Peyer's patch (tissue), 4 donors: ENCODE data around the gene AHCYL2. TPM values are rescaled to one million over a fixed set of nuclear protein-coding genes. Genes with fewer than 3 reads are reported as not detected.
"Not testable (repeated sequence)": the region's sequence is repeated elsewhere in the genome, so short reads cannot be mapped to it uniquely, and the experiment has no call there.

Source experiments
- DNase-seq, 3 donors: peaks; one replicate each; pipeline ENCODE4 v3.0.0-alpha.2; 2017 to 2019
- H3K27ac ChIP-seq, 4 donors: fragments of 200-600 bp; sonication (generic); one replicate each; pipeline ENCODE4 v1.5.1; 2016 to 2019
- H3K27me3 ChIP-seq, 2 donors: fragments of 200-600 bp; sonication (generic); one replicate each; pipeline ENCODE4 v1.5.1; 2019
- H3K36me3 ChIP-seq, 3 donors: fragments of 200-600 bp; sonication (generic); one replicate each; pipeline ENCODE4 v1.5.1; 2016 to 2019
- H3K4me1 ChIP-seq, 4 donors: fragments of 200-600 bp; sonication (generic); one replicate each; pipeline ENCODE4 v1.5.1; 2016 to 2019
- H3K4me3 ChIP-seq, 4 donors: fragments of 200-600 bp; sonication (generic); 1 replicate in 3 of 4; 2 replicates in 1 of 4; pipeline ENCODE4 v1.5.1; 2016 to 2019; ENCODE audit warnings: mild to moderate bottlenecking in 1 of 4
- H3K9me3 ChIP-seq, 4 donors: fragments of 200-600 bp; sonication (generic); one replicate each; pipeline ENCODE4 v1.5.1; 2016 to 2019; ENCODE audit warnings: mild to moderate bottlenecking in 1 of 4
- CTCF ChIP-seq, 6 experiments: fragments of 450-650 bp in 4 of 6; fragments of 200-600 bp in 2 of 6; sonication (generic) in 1 of 6; IDR thresholded peaks; one replicate each; pipeline ENCODE4 v1.5.1; 2017 to 2019; ENCODE audit warnings: antibody characterized with exemption in 6 of 6, mild to moderate bottlenecking in 3 of 6, moderate library complexity in 1 of 6
- POLR2A ChIP-seq, 2 donors: fragments of 450-650 bp; IDR thresholded peaks; one replicate each; pipeline ENCODE4 v1.5.1; 2017; ENCODE audit warnings: antibody characterized with exemption in 2 of 2, mild to moderate bottlenecking in 2 of 2, moderate library complexity in 2 of 2
- total RNA-seq, 4 donors: library from RNA; depleted of rRNA; stranded (reverse); fragments of >200 nt; gene quantifications; one replicate each; pipeline ENCODE4 v1.1.0, GENCODE V29; 2016

The AHCYL2 gene
- total RNA-seq, 4 donors from 2014 or later, result 37.1 to 186 (median 60.0) TPM

- H3K4me3 ChIP-seq, result no peak overlapping the region
- TF ChIP-seq CTCF (IDR thresholded peaks at IDR 0.05), result no peak
- TF ChIP-seq POLR2A (IDR thresholded peaks at IDR 0.05), result no peak
- H3K27me3 ChIP-seq, result no peaks in the 10 kb centered on the region
- no peaks in the 10 kb centered on the region for H3K4me1 ChIP-seq
- H3K27ac ChIP-seq, result no peak overlapping the region
- DNase-seq, result no peak
- H3K36me3 ChIP-seq, result peaks cover 0 to 49% (median 0%) of the 10 kb centered on the region in 3 donors
- H3K9me3 ChIP-seq, result no peaks in the 10 kb centered on the region
Observed at GRCh38 chr7:129401967-129402860, 177.4 kb downstream of the AHCYL2 start.

GRCh38 chr7:129405527-129405926 lies 180.7 kb downstream of the AHCYL2 start:
- Histone ChIP-seq H3K27ac (no peak overlapping the region), H3K9me3 (no peaks in the 10 kb centered on the region), H3K4me1 (no peaks in the 10 kb centered on the region), H3K36me3 (peaks cover 0 to 61% (median 0%) of the 10 kb centered on the region in 3 donors), H3K27me3 (no peaks in the 10 kb centered on the region), H3K4me3 (no peak overlapping the region)
- no peak for DNase-seq
- no peak for TF ChIP-seq CTCF (IDR thresholded peaks at IDR 0.05)
- TF ChIP-seq POLR2A (IDR thresholded peaks at IDR 0.05), result no peak

DNA sequence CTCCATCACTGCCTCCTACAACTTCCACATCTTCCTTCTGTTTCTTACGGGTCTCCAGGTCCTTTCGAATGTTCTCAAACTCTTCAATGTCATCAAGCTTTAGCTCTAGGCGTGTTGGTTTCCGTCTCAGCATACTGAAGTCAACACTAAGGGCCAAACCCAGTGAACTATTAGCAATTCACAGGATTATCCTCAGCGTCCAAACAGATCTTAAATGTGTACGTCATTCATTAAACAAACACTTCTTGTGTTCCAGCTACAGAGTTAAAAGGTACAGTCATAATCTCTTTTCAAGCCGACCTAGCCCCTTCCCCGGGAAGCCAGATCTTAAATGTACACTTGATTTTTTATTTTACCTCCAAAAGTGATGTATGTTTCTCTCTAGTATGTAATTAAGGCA lies 185.4 kb downstream of the AHCYL2 start:
- not testable (repeated sequence) for H3K27me3 ChIP-seq, DNase-seq, H3K27ac ChIP-seq, H3K4me3 ChIP-seq, H3K4me1 ChIP-seq, H3K9me3 ChIP-seq
- H3K36me3 ChIP-seq, result peaks cover 0 to 75% (median 0%) of the 10 kb centered on the region in 3 donors

- Histone ChIP-seq H3K9me3 (no peaks in the 10 kb centered on the region), H3K27me3 (no peaks in the 10 kb centered on the region), H3K4me3 (no peak overlapping the region), H3K4me1 (no peaks in the 10 kb centered on the region), H3K36me3 (peaks cover 0 to 67% (median 0%) of the 10 kb centered on the region in 3 donors), H3K27ac (no peak overlapping the region)
- TF ChIP-seq CTCF (IDR thresholded peaks at IDR 0.05), result no peak
- TF ChIP-seq POLR2A (IDR thresholded peaks at IDR 0.05), result no peak
- DNase-seq, result no peak
Observed at GRCh38 chr7:129412501-129412900, 187.7 kb downstream of the AHCYL2 start.

DNA sequence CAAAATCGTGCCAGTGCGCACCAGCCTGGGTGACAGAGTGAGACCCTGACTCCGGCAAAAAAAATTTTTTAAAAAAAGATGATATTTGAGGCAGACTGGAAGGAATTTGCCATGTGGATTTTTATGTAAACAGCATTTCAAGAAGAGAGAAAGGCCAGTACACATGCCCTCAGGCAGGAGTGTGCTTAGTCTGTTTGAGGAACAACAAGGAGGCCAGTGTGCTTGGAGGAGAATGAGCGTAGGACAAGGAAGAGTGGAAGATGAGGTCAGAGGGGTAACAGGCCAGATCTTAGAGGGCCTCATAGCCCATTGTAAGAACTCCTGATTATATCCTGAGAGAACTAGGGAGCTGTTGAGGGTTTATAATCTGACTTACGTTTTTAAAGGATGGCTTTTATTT lies 192.2 kb downstream of the AHCYL2 start:
- no peak for TF ChIP-seq POLR2A (IDR thresholded peaks at IDR 0.05)
- TF ChIP-seq CTCF (IDR thresholded peaks at IDR 0.05), result no peak
- no peaks in the 10 kb centered on the region for H3K4me1 ChIP-seq
- H3K27me3 ChIP-seq, result no peaks in the 10 kb centered on the region
- no peak for DNase-seq
- H3K4me3 ChIP-seq, result no peak overlapping the region
- H3K36me3 ChIP-seq, result peaks cover 0 to 30% (median 0%) of the 10 kb centered on the region in 3 donors
- H3K9me3 ChIP-seq, result no peaks in the 10 kb centered on the region
- H3K27ac ChIP-seq, result no peak overlapping the region

GRCh38 chr7:129421717-129422250 lies 197.0 kb downstream of the AHCYL2 start:
- no peaks in the 10 kb centered on the region for H3K4me1 ChIP-seq
- H3K4me3 ChIP-seq, result no peak overlapping the region
- H3K27me3 ChIP-seq, result no peaks in the 10 kb centered on the region
- H3K9me3 ChIP-seq, result no peaks in the 10 kb centered on the region
- no peak for DNase-seq
- H3K27ac ChIP-seq, result no peak overlapping the region
- TF ChIP-seq CTCF (IDR thresholded peaks at IDR 0.05) (no peak), POLR2A (IDR thresholded peaks at IDR 0.05) (no peak)
- H3K36me3 ChIP-seq, result peaks cover 0 to 38% (median 0%) of the 10 kb centered on the region in 3 donors
